Left ventricle myocardium inferior (tissue), 1 donor: ENCODE measurements around the gene TADA2B. TPM values are rescaled to one million over a fixed set of nuclear protein-coding genes. Genes with fewer than 3 reads are reported as not detected.

Experiments
- DNase-seq: peaks from one replicate; pipeline ENCODE4 v3.0.0-alpha.2; 2020
- H3K27ac ChIP-seq: fragments of 200-600 bp; replicated peaks from 2 replicates; pipeline ENCODE4 v1.8.0; 2021
- H3K27me3 ChIP-seq: fragments of 200-600 bp; 2 replicates; pipeline ENCODE4 v1.8.0; 2021; ENCODE audit warnings: low read depth
- H3K36me3 ChIP-seq: fragments of 200-600 bp; 2 replicates; pipeline ENCODE4 v1.8.0; 2021
- H3K4me1 ChIP-seq: fragments of 200-600 bp; 2 replicates; pipeline ENCODE4 v1.8.0; 2021
- H3K4me3 ChIP-seq: fragments of 200-600 bp; 2 replicates; pipeline ENCODE4 v1.8.0; 2021; ENCODE audit warnings: mild to moderate bottlenecking, moderate library complexity
- H3K9me3 ChIP-seq: fragments of 200-600 bp; replicated peaks from 2 replicates; pipeline ENCODE4 v1.8.0; 2021
- intact Hi-C: fragments of 100-400 bp; cut with micrococcal nuclease; formaldehyde crosslinking; loops from one replicate; pipeline ENCODE4 v1.11.0; 2022
- total RNA-seq: library from RNA; stranded (reverse); fragmentation: NEBNext Ultra II Directional; extraction: Animal tissue kit (Norgen Biotek cat#: 25700); gene quantifications from one replicate; pipeline ENCODE4 v1.2.1, GENCODE V29; 2021
- TF ChIP-seq, protein P1 (sequence below): fragments of 200-600 bp; IDR thresholded peaks from 2 replicates; pipeline ENCODE4 v1.8.0; 2021; ENCODE audit warnings: antibody characterized with exemption, mild to moderate bottlenecking, borderline replicate concordance
- donor health status: DM: no; HTN: yes; CAD: no; lungs with severe emphysema.

Gene TADA2B
- total RNA-seq, 1 donor from 2014 or later, result 33.7 TPM

DNA sequence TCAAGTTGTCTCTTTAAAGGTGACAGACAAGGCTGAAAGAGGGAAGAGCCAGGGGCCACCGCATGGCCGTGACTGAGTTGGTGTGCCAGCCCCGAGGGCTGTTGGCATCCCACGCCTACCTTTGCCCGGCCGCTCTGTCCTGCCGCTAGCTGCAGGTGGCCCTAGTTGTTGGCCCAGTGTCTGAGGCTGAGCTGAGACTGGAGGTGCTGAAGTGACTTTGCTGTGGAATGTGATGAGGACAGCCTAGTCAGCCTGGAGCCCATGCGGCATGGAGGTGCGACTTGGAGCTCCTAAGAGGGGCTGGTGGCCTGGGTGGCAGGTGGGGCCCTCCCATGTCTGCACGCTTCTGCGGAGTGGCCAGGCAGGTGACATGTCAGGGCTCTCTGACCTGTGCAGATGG, 6.6 kb downstream of the TADA2B start:
- TF ChIP-seq, protein P1, sequence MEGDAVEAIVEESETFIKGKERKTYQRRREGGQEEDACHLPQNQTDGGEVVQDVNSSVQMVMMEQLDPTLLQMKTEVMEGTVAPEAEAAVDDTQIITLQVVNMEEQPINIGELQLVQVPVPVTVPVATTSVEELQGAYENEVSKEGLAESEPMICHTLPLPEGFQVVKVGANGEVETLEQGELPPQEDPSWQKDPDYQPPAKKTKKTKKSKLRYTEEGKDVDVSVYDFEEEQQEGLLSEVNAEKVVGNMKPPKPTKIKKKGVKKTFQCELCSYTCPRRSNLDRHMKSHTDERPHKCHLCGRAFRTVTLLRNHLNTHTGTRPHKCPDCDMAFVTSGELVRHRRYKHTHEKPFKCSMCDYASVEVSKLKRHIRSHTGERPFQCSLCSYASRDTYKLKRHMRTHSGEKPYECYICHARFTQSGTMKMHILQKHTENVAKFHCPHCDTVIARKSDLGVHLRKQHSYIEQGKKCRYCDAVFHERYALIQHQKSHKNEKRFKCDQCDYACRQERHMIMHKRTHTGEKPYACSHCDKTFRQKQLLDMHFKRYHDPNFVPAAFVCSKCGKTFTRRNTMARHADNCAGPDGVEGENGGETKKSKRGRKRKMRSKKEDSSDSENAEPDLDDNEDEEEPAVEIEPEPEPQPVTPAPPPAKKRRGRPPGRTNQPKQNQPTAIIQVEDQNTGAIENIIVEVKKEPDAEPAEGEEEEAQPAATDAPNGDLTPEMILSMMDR, result no peak
- Histone ChIP-seq H3K27me3 (no peaks in the 10 kb centered on the region), H3K9me3 (no peaks in the 10 kb centered on the region), H3K36me3 (peaks cover 14% of the 10 kb centered on the region), H3K4me3 (no peak overlapping the region), H3K4me1 (peaks cover 90% of the 10 kb centered on the region), H3K27ac (peak overlapping the region; percentile 54)
- intact Hi-C loops, result loop anchor here (10.0 kb wide), 1 partner anchor 325 kb away; no protein-coding TSS in a partner anchor
- no peak for DNase-seq

- H3K4me1 ChIP-seq, result peaks cover 89% of the 10 kb centered on the region
- no peaks in the 10 kb centered on the region for H3K27me3 ChIP-seq
- H3K36me3 ChIP-seq, result peaks cover 22% of the 10 kb centered on the region
- H3K4me3 ChIP-seq, result no peak overlapping the region
- intact Hi-C loops, result loop anchor here (10.0 kb wide), 1 partner anchor 326 kb away; no protein-coding TSS in a partner anchor
- H3K9me3 ChIP-seq, result no peaks in the 10 kb centered on the region
- H3K27ac ChIP-seq, result peak overlapping the region; percentile 54
- TF ChIP-seq, protein P1, result no peak
- no peak for DNase-seq
These were observed 7.4 kb downstream of the TADA2B start for GRCh38 chr4:7050481-7051143.

DNA sequence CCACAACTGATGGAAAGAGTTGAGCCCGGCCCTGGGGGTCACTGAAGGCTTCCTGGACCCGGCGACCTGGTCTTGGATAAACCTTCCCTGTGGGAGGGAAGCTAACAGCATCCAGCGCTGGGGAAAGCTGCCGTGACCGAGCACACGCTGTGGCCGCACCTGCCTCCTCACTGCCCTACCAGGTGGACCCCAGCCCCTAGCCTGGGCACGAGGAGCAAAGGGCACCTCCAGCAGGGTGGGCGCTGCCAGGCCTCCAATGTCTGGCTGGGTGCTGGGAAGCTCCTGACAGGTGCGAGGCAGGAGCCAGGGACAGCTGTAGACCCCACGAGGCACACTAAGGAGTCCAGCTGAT, 7.9 kb downstream of the TADA2B start:
- DNase-seq, result no peak
- no peak overlapping the region for H3K4me3 ChIP-seq
- no peaks in the 10 kb centered on the region for H3K27me3 ChIP-seq
- peaks cover 86% of the 10 kb centered on the region for H3K4me1 ChIP-seq
- peaks cover 27% of the 10 kb centered on the region for H3K36me3 ChIP-seq
- no peaks in the 10 kb centered on the region for H3K9me3 ChIP-seq
- TF ChIP-seq, protein P1, result no peak
- intact Hi-C loops, result loop anchor here (10.0 kb wide), 1 partner anchor 326 kb away; no protein-coding TSS in a partner anchor
- H3K27ac ChIP-seq, result peak overlapping the region; percentile 54

DNA sequence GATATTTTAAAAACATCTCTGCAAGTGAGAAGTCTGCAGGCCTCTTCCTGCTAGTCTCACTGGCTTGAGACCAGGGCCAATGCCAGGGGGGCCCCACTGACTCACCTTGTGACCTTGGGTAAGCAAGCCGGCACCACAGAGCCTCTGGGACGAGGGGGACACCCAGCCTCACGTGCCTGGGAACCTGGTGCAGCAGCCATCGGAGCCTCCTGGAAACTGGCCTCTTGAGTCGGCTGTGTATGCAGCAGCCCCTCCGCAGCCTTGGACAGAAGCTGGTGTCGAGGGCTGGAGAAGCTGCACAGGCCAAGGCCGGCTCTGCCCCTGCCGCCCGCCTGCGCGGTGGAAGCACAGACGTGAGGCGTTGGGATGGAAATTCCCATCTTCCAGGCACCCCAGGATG, 8.7 kb downstream of the TADA2B start:
- peak overlapping the region; percentile 49 for H3K27ac ChIP-seq
- intact Hi-C loops, result loop anchor here (10.0 kb wide), 1 partner anchor 327 kb away; no protein-coding TSS in a partner anchor
- H3K4me1 ChIP-seq, result peaks cover 78% of the 10 kb centered on the region
- H3K4me3 ChIP-seq, result no peak overlapping the region
- TF ChIP-seq, protein P1, result no peak
- no peaks in the 10 kb centered on the region for H3K27me3 ChIP-seq
- no peaks in the 10 kb centered on the region for H3K9me3 ChIP-seq
- DNase-seq, result no peak
- peaks cover 35% of the 10 kb centered on the region for H3K36me3 ChIP-seq

GRCh38 chr4:7052313-7052712, 9.1 kb downstream of the TADA2B start:
- H3K4me3 ChIP-seq, result no peak overlapping the region
- H3K27ac ChIP-seq, result peak overlapping the region; percentile 49
- intact Hi-C loops, result loop anchor here (10.0 kb wide), 1 partner anchor 328 kb away; no protein-coding TSS in a partner anchor
- H3K27me3 ChIP-seq, result no peaks in the 10 kb centered on the region
- peaks cover 39% of the 10 kb centered on the region for H3K36me3 ChIP-seq
- TF ChIP-seq, protein P1, result no peak
- DNase-seq, result no peak
- H3K4me1 ChIP-seq, result peaks cover 74% of the 10 kb centered on the region
- no peaks in the 10 kb centered on the region for H3K9me3 ChIP-seq
